HepG2 (cell line): ENCODE data around the gene LRFN2. TPM values are rescaled to one million over a fixed set of nuclear protein-coding genes. Genes with fewer than 3 reads are reported as not detected.

Experiments used
- BHLHE40 ChIP-seq: IDR thresholded peaks from 2 replicates; pipeline ENCODE4 v1.6.1; 2011; ENCODE audit warnings: low read length, improper control_type of control experiment
- FOXP1 ChIP-seq, 2 experiments: fragments of 450-650 bp in 1 of 2; IDR thresholded peaks; 2 replicates each; pipeline ENCODE4 v1.6.1; 2017 to 2018; ENCODE audit warnings: antibody characterized with exemption in 1 of 2
- HNRNPLL ChIP-seq: fragments of 200-400 bp; formaldehyde crosslinking; IDR thresholded peaks from 2 replicates; pipeline ENCODE4 v1.6.1; 2017; ENCODE audit warnings: mild to moderate bottlenecking, low read depth, low read length; ENCODE audit not compliant: poor library complexity, severe bottlenecking
- KDM5B ChIP-seq: sonication (generic); formaldehyde crosslinking; IDR thresholded peaks from 2 replicates; pipeline ENCODE4 v1.4.0; 2020; ENCODE audit warnings: missing genetic modification reagents, mild to moderate bottlenecking, borderline replicate concordance
- NFRKB ChIP-seq: fragments of 450-650 bp; IDR thresholded peaks from 2 replicates; pipeline ENCODE4 v1.6.1; 2017
- PATZ1 ChIP-seq: sonication (generic); formaldehyde crosslinking; IDR thresholded peaks from 2 replicates; pipeline ENCODE4 v1.4.0; 2020; ENCODE audit warnings: missing genetic modification reagents
- TAF15 ChIP-seq: fragments of 200-400 bp; formaldehyde crosslinking; IDR thresholded peaks from one replicate; pipeline ENCODE4 v1.6.1; 2018; ENCODE audit warnings: mild to moderate bottlenecking, low read depth, low read length; ENCODE audit not compliant: poor library complexity, severe bottlenecking
- UBTF ChIP-seq: sonication (generic); formaldehyde crosslinking; IDR thresholded peaks from 2 replicates; pipeline ENCODE4 v1.4.0; 2020; ENCODE audit warnings: mild to moderate bottlenecking, missing genetic modification reagents
- XRCC5 ChIP-seq: fragments of 200-400 bp; formaldehyde crosslinking; optimal IDR thresholded peaks from 2 replicates; pipeline ENCODE3; 2017; ENCODE audit warnings: mild to moderate bottlenecking, low read length
- ZHX1 ChIP-seq: sonication (generic); formaldehyde crosslinking; IDR thresholded peaks from 2 replicates; pipeline ENCODE4 v1.8.1; 2022; ENCODE audit warnings: low read depth, mild to moderate bottlenecking, missing genetic modification reagents
- ZNF564 ChIP-seq: sonication (generic); formaldehyde crosslinking; IDR thresholded peaks from 2 replicates; pipeline ENCODE4 v1.8.1; 2023; ENCODE audit warnings: mild to moderate bottlenecking, missing genetic modification reagents
- ZNF589 ChIP-seq: sonication (generic); formaldehyde crosslinking; conservative IDR thresholded peaks from 2 replicates; pipeline ENCODE4 v1.8.0; 2022; ENCODE audit warnings: mild to moderate bottlenecking, moderate library complexity, missing genetic modification reagents
- ZNF777 ChIP-seq: sonication (generic); formaldehyde crosslinking; IDR thresholded peaks from 2 replicates; pipeline ENCODE4 v1.4.0; 2020; ENCODE audit warnings: missing genetic modification reagents
- polyA plus RNA-seq, 8 experiments: library from polyadenylated mRNA; depleted of rRNA in 3 of 8; stranded (reverse) in 7 of 8; unstranded in 1 of 8; fragments of >200 nt; fragmentation: Illumina TruSeq in 4 of 8; extraction: Trizol in 4 of 8; gene quantifications; 2 replicates each; pipeline versions ENCODE4 v1.2.1 to v1.2.3, GENCODE V29; 2011 to 2016; ENCODE audit warnings: low read depth in 4 of 8, missing spikeins in 1 of 8, mixed read lengths in 1 of 8; ENCODE audit not compliant: insufficient read depth in 1 of 8
- total RNA-seq, 5 experiments: library from RNA; depleted of rRNA; stranded (reverse); fragments of >200 nt; fragmentation: Illumina TruSeq; extraction: Trizol; gene quantifications; 2 replicates each; pipeline ENCODE4 v1.2.3, GENCODE V29; 2016; ENCODE audit warnings: low read depth in 1 of 5
- TF ChIP-seq, protein P1 (sequence below): sonication (generic); formaldehyde crosslinking; IDR thresholded peaks from 2 replicates; pipeline ENCODE4 v1.4.0; 2020; ENCODE audit warnings: missing genetic modification reagents

LRFN2 gene
- total and polyA plus RNA-seq, 2 of the 13 experiments (the other 11 are each of a cell fraction or from before 2014, with no cell fraction given): not detected

DNA sequence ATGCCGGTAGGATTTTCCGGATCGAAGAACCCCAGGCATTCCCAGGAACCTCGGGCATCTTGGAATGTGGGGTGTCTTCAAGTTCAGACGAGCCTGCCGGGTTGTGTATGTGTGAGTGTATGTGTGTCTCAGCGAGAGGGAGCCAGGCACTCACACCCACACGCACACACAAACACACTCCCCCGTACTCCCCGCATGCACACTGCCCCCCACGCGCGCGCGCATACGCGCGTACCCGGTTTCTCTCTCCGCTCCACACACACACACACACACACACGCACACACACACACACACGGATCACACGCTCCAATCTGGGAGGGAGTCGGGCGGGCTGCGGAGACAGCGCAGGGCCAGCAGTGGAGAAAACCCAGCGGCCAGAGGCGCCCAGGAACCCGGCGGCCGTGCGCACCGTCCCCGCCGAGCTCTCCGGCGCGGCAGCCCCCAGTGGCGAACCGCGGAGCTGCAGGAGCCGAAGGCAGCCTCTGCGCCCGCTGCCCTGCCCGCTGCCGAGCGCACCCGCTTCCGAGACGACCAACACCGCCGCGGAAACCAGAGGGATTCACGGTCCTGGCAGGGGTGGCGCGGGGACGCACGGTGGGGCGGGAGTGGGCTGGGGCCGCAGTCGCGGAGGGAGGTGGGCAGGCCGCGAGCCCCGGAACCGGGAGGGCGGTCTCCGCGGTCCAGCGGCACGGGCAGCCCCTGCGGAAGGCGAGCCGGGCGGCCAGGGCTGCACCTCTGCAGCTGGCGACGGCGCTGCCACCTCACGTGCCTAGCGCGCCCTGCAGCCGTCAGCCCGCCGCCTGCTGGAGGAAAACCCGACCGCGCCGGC, at the start of gene LRFN2 (continued):
- TF ChIP-seq PATZ1 (CRISPR knock-in tag): 0 out of 2 replicates have a peak, but pooled peaks have one; percentile 27
- TF ChIP-seq FOXP1 (IDR thresholded peaks at IDR 0.05): no peak
- TF ChIP-seq FOXP1 (CRISPR knock-in tag; IDR thresholded peaks at IDR 0.05): no peak
- no peak for TF ChIP-seq TAF15
- peak; percentile 99 for TF ChIP-seq HNRNPLL
- TF ChIP-seq, protein P1, sequence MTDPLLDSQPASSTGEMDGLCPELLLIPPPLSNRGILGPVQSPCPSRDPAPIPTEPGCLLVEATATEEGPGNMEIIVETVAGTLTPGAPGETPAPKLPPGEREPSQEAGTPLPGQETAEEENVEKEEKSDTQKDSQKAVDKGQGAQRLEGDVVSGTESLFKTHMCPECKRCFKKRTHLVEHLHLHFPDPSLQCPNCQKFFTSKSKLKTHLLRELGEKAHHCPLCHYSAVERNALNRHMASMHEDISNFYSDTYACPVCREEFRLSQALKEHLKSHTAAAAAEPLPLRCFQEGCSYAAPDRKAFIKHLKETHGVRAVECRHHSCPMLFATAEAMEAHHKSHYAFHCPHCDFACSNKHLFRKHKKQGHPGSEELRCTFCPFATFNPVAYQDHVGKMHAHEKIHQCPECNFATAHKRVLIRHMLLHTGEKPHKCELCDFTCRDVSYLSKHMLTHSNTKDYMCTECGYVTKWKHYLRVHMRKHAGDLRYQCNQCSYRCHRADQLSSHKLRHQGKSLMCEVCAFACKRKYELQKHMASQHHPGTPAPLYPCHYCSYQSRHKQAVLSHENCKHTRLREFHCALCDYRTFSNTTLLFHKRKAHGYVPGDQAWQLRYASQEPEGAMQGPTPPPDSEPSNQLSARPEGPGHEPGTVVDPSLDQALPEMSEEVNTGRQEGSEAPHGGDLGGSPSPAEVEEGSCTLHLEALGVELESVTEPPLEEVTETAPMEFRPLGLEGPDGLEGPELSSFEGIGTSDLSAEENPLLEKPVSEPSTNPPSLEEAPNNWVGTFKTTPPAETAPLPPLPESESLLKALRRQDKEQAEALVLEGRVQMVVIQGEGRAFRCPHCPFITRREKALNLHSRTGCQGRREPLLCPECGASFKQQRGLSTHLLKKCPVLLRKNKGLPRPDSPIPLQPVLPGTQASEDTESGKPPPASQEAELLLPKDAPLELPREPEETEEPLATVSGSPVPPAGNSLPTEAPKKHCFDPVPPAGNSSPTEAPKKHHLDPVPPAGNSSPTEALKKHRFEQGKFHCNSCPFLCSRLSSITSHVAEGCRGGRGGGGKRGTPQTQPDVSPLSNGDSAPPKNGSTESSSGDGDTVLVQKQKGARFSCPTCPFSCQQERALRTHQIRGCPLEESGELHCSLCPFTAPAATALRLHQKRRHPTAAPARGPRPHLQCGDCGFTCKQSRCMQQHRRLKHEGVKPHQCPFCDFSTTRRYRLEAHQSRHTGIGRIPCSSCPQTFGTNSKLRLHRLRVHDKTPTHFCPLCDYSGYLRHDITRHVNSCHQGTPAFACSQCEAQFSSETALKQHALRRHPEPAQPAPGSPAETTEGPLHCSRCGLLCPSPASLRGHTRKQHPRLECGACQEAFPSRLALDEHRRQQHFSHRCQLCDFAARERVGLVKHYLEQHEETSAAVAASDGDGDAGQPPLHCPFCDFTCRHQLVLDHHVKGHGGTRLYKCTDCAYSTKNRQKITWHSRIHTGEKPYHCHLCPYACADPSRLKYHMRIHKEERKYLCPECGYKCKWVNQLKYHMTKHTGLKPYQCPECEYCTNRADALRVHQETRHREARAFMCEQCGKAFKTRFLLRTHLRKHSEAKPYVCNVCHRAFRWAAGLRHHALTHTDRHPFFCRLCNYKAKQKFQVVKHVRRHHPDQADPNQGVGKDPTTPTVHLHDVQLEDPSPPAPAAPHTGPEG (CRISPR knock-in tag): 0 out of 2 replicates have a peak, but pooled peaks have one; percentile 24
- TF ChIP-seq KDM5B (CRISPR knock-in tag): peak; percentile 84
- TF ChIP-seq NFRKB: no peak
- peak; percentile 92 for TF ChIP-seq BHLHE40
- TF ChIP-seq ZNF777 (CRISPR knock-in tag): peak; percentile 82
- peak; percentile 87 for TF ChIP-seq UBTF (CRISPR knock-in tag)
- peak; percentile 79 for TF ChIP-seq XRCC5
- no peak for TF ChIP-seq ZNF564
- TF ChIP-seq ZHX1 (CRISPR knock-in tag): no peak; the same call in 1 of the 2 replicates
- 0 out of 2 replicates have a peak, but pooled peaks have one; percentile 28 for TF ChIP-seq ZNF589 (CRISPR knock-in tag)
